Panc1 (cell line): ENCODE measurements around the gene CXCL16. TPM values are rescaled to one million over a fixed set of nuclear protein-coding genes. Genes with fewer than 3 reads are reported as not detected.

Experiments
- ATAC-seq: fragments of 200-7000 bp; cut with Tn5 transposase; 2 replicates; pipeline ENCODE4 v1.9.1; 2020; ENCODE audit warnings: mild to moderate bottlenecking, moderate library complexity
- BruUV-seq: library from RNA; stranded (reverse); fragments of 400-500 nt; replicated peaks from 2 replicates; lab custom pipeline; 2021; lab: Mats Ljungman, UMichigan
- CTCF ChIA-PET: fragments of 300-600 bp; sonication (Branson Sonifier 250); formaldehyde crosslinking; loops from one replicate; lab custom pipeline; 2022; ENCODE audit warnings: antibody characterized with exemption; lab: Charles Lee
- POLR2A ChIA-PET: fragments of 300-600 bp; sonication (Branson Sonifier 250); formaldehyde crosslinking; loops from one replicate; lab custom pipeline; 2022; ENCODE audit warnings: antibody characterized with exemption; lab: Charles Lee
- DNase-seq: peaks from one replicate; pipeline ENCODE4 v3.0.0-alpha.2; 2010; ENCODE audit warnings: low read depth, low spot score
- H3K27ac ChIP-seq: 2 replicates; pipeline ENCODE4 v1.5.1; 2011; ENCODE audit warnings: mild to moderate bottlenecking, low read length, inconsistent platforms
- H3K27me3 ChIP-seq: fragments of 200-500 bp; sonication (Bioruptor generic); 2 replicates; pipeline ENCODE4 v1.6.0; 2014; ENCODE audit warnings: low read length, inconsistent platforms; ENCODE audit not compliant: control insufficient read depth, insufficient read depth
- H3K36me3 ChIP-seq: fragments of 200-500 bp; sonication (Bioruptor generic); 2 replicates; pipeline ENCODE4 v1.5.1; 2014; ENCODE audit warnings: inconsistent platforms, mild to moderate bottlenecking, low read length, moderate library complexity; ENCODE audit not compliant: control insufficient read depth, insufficient read depth
- H3K4me1 ChIP-seq: 2 replicates; pipeline ENCODE4 v1.5.1; 2011; ENCODE audit warnings: inconsistent platforms, mild to moderate bottlenecking, low read length, moderate library complexity; ENCODE audit not compliant: control insufficient read depth, insufficient read depth
- H3K4me3 ChIP-seq, 2 experiments: 2 replicates each; pipeline ENCODE4 v1.5.1; 2011 to 2012; ENCODE audit warnings: low read depth in 2 of 2, low read length in 2 of 2, mild to moderate bottlenecking in 2 of 2, inconsistent platforms in 1 of 2, moderate library complexity in 1 of 2
- H3K9me3 ChIP-seq: fragments of 200-500 bp; sonication (Bioruptor generic); 2 replicates; pipeline ENCODE4 v1.5.1; 2014; ENCODE audit warnings: low read depth, mild to moderate bottlenecking, inconsistent platforms, low read length, moderate library complexity; ENCODE audit not compliant: control insufficient read depth, insufficient read depth
- CTCF ChIP-seq: fragments of 450-650 bp; IDR thresholded peaks from 2 replicates; pipeline ENCODE4 v1.5.1; 2017; ENCODE audit warnings: mild to moderate bottlenecking
- POLR2AphosphoS5 ChIP-seq: IDR thresholded peaks from 2 replicates; pipeline ENCODE4 v1.6.1; 2012; ENCODE audit warnings: mild to moderate bottlenecking, low read depth, low read length, moderate library complexity
- REST ChIP-seq, 2 experiments: IDR thresholded peaks; 2 replicates each; pipeline ENCODE4 v1.6.1; 2011 to 2012; ENCODE audit warnings: low read depth in 2 of 2, control low read depth in 1 of 2, low read length in 1 of 2, mild to moderate bottlenecking in 1 of 2, moderate library complexity in 1 of 2; ENCODE audit not compliant: insufficient read depth in 1 of 2
- SIN3A ChIP-seq: IDR thresholded peaks from 2 replicates; pipeline ENCODE4 v1.6.1; 2012; ENCODE audit warnings: low read depth, mild to moderate bottlenecking, low read length, moderate library complexity, borderline replicate concordance; ENCODE audit not compliant: insufficient read depth
- TCF7L2 ChIP-seq: IDR thresholded peaks from 2 replicates; pipeline ENCODE4 v1.6.1; 2011; ENCODE audit warnings: mild to moderate bottlenecking, low read depth, low read length, inconsistent platforms
- in situ Hi-C: cut with HindIII; loops from 2 replicates; pipeline ENCODE4 v1.10.0; 2016; ENCODE audit warnings: low sequenced_read_pairs, low pct_unique_long_range_greater_than_20kb
- intact Hi-C: fragments of 100-400 bp; cut with micrococcal nuclease; formaldehyde crosslinking; loops from one replicate; pipeline ENCODE4 v1.10.0; 2022; ENCODE audit not compliant: unreplicated experiment
- total RNA-seq: library from RNA; stranded (reverse); gene quantifications from one replicate; pipeline ENCODE4 v1.2.1, GENCODE V29; 2021; ENCODE audit not compliant: unreplicated experiment

CXCL16 gene
- total RNA-seq, 1 experiment from 2014 or later, result 5.3 TPM

- no peak overlapping the region for H3K4me3 ChIP-seq
- H3K27me3 ChIP-seq, result peaks cover 2% of the 10 kb centered on the region
- BruUV-seq, result no TSS peak
- POLR2A ChIA-PET, result no interaction called here
- no peaks in the 10 kb centered on the region for H3K9me3 ChIP-seq
- in situ Hi-C loops, result no loop called here
- ATAC-seq (no peak), DNase-seq (no peak)
- no peak overlapping the region for H3K27ac ChIP-seq
- no peak for TF ChIP-seq TCF7L2
- TF ChIP-seq CTCF, result no peak
- no peak for TF ChIP-seq REST (IDR thresholded peaks at IDR 0.05; ENCODE audit: insufficient read depth in 1 of 2, low read depth in 2 of 2, low read length in 1 of 2)
- TF ChIP-seq SIN3A, result no peak
- no peak for TF ChIP-seq POLR2AphosphoS5
- CTCF ChIA-PET, result no interaction called here
- H3K4me1 ChIP-seq, result no peaks in the 10 kb centered on the region
- H3K36me3 ChIP-seq, result no peaks in the 10 kb centered on the region
- intact Hi-C loops, result no loop called here
These were observed 10.9 kb upstream of the CXCL16 start for GRCh38 chr17:4750606-4751005.

GRCh38 chr17:4748686-4749085 lies 9.0 kb upstream of the CXCL16 start:
- Histone ChIP-seq H3K4me3 (no peak overlapping the region), H3K9me3 (no peaks in the 10 kb centered on the region), H3K36me3 (no peaks in the 10 kb centered on the region), H3K4me1 (no peaks in the 10 kb centered on the region), H3K27me3 (peaks cover 2% of the 10 kb centered on the region), H3K27ac (no peak overlapping the region)
- ATAC-seq (no peak), DNase-seq (no peak)
- CTCF ChIA-PET, result no interaction called here
- TF ChIP-seq TCF7L2 (no peak), CTCF (no peak), SIN3A (no peak)
- no TSS peak for BruUV-seq
- in situ Hi-C loops (no loop called here), intact Hi-C loops (no loop called here)
- POLR2A ChIA-PET, result no interaction called here
